GM21447 (cell line): Measurements from ENCODE around the gene POM121C.
"Not testable (repeated sequence)": the region's sequence is repeated elsewhere in the genome, so short reads cannot be mapped to it uniquely, and the experiment has no call there.

ENCODE experiments used
- ATAC-seq: cut with Tn5 transposase; IDR thresholded peaks from one replicate; pipeline ENCODE4 v1.9.1; 2021; ENCODE audit not compliant: unreplicated experiment

The POM121C gene

GRCh38 chr7:75439000-75439399 lies 47.1 kb downstream of the POM121C start:
- not testable (repeated sequence) for ATAC-seq

GRCh38 chr7:75423481-75423880 lies 62.6 kb downstream of the POM121C start:
- not testable (repeated sequence) for ATAC-seq

GRCh38 chr7:75421798-75422710 lies 64.0 kb downstream of the POM121C start:
- not testable (repeated sequence) for ATAC-seq

GRCh38 chr7:75420152-75420551 lies 65.9 kb downstream of the POM121C start:
- not testable (repeated sequence) for ATAC-seq

- ATAC-seq = not testable (repeated sequence)
Measured at GRCh38 chr7:75419693-75420092, 66.4 kb downstream of the POM121C start.

GRCh38 chr7:75419210-75419609 lies 66.9 kb downstream of the POM121C start:
- ATAC-seq = not testable (repeated sequence)

- ATAC-seq = not testable (repeated sequence)
Measured at GRCh38 chr7:75418292-75418858, 67.7 kb downstream of the POM121C start.

GRCh38 chr7:75416787-75417186 lies 69.3 kb downstream of the POM121C start:
- not testable (repeated sequence) for ATAC-seq

GRCh38 chr7:75415829-75416373 lies 70.2 kb downstream of the POM121C start:
- not testable (repeated sequence) for ATAC-seq

- ATAC-seq = not testable (repeated sequence)
Measured at GRCh38 chr7:75415428-75415817, 70.7 kb downstream of the POM121C start.

- ATAC-seq = not testable (repeated sequence)
Measured at GRCh38 chr7:75414708-75415427, 71.2 kb downstream of the POM121C start.

- not testable (repeated sequence) for ATAC-seq
Measured at GRCh38 chr7:75414204-75414603, 71.9 kb downstream of the POM121C start.

GRCh38 chr7:75410823-75411173 lies 75.3 kb downstream of the POM121C start:
- ATAC-seq = peak; percentile 19

- peak; percentile 86 for ATAC-seq
Measured at GRCh38 chr7:75409880-75410822, 75.9 kb downstream of the POM121C start.

GRCh38 chr7:75404663-75405062 lies 81.4 kb downstream of the POM121C start:
- not testable (repeated sequence) for ATAC-seq

GRCh38 chr7:75403455-75404443 lies 82.3 kb downstream of the POM121C start:
- not testable (repeated sequence) for ATAC-seq

- ATAC-seq = not testable (repeated sequence)
Measured at GRCh38 chr7:75400575-75400974, 85.5 kb downstream of the POM121C start.

GRCh38 chr7:75398771-75399700 lies 87.1 kb downstream of the POM121C start:
- peak; percentile 56 for ATAC-seq
